ENCODE measurements around the gene GIMD1. TPM values are rescaled to one million over a fixed set of nuclear protein-coding genes. Genes with fewer than 3 reads are reported as not detected.

The GIMD1 gene
- not detected in 2 replicates for total RNA-seq

GRCh38 chr4:106368678-106369077 is at the start of gene GIMD1:
TSS of gene GIMD1 (minus strand) at chr4:106368778. CDS start at chr4:106367435, 1,343 bp downstream.

GRCh38 chr4:106315968-106316772 is 52.4 kb downstream of the GIMD1 start, which contains the start of the genes AIMP1 and TBCK:
TSS of gene AIMP1 (plus strand) at chr4:106316550. CDS start at chr4:106325010, 8,460 bp downstream.
TSS of gene TBCK (minus strand) at chr4:106316209. CDS start at chr4:106308960, 7,249 bp downstream.

Other genes with a start within 250 kb of the GIMD1 start
- gene TBCK, start 52.6 kb downstream of the GIMD1 start, total RNA-seq = 34.1 and 47.5 TPM in 2 replicates
- gene AIMP1, start 52.2 kb downstream of the GIMD1 start, total RNA-seq = 14.1 and 20.7 TPM in 2 replicates